Prostate gland (tissue), 1 donor: ENCODE data around the gene TMEM91.

Source experiments
- POLR2A ChIP-seq: fragments of 450-650 bp; IDR thresholded peaks from one replicate; pipeline ENCODE4 v1.6.1; 2016; ENCODE audit warnings: antibody characterized with exemption, mild to moderate bottlenecking
- POLR2AphosphoS5 ChIP-seq: sonication (generic); formaldehyde crosslinking; IDR thresholded peaks from one replicate; pipeline ENCODE4 v1.6.1; 2017; ENCODE audit warnings: antibody characterized with exemption

DNA sequence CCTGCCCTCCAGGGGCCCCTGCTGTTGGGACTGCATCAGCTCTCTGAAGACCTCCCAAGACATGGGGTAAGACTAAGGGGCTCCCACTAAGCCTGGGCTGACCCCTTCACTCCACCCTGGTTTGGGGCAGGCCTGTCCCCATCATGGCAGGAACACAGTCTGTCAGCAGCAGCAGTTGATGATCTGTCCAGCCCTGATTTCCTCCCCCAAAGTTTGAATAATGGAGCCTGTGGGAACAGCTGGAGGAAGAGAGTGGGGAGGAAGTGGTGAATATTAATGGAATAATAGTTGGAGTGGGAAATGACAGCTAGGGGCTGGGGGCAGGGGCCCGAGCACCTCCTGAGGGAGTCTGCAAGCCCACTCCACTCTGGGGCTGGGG lies 52.1 kb downstream of the TMEM91 start:
- no peak for TF ChIP-seq POLR2A
- TF ChIP-seq POLR2AphosphoS5, result no peak
